Measurements from ENCODE around the gene CNTN6.

DNA sequence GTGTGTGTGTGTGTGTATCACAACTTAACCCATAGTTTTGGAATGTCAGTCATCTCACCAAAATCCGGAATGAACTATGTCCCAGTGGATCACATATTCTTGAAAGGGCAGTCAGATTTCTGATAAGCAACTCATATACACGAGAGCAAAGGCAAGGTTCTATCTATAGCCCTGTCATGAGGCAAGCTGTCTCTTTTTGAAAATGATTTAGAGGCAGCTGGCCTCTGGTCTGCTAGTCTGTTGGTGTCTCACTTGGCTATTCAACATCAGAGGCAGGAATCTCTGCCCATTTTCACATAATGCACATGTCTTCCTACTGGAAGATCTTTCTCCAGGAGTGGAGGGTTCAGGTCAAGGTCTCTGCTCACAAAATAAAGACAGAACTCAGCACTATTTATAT lies 79.8 kb downstream of the CNTN6 start:
- TF ChIP-seq, protein P1, sequence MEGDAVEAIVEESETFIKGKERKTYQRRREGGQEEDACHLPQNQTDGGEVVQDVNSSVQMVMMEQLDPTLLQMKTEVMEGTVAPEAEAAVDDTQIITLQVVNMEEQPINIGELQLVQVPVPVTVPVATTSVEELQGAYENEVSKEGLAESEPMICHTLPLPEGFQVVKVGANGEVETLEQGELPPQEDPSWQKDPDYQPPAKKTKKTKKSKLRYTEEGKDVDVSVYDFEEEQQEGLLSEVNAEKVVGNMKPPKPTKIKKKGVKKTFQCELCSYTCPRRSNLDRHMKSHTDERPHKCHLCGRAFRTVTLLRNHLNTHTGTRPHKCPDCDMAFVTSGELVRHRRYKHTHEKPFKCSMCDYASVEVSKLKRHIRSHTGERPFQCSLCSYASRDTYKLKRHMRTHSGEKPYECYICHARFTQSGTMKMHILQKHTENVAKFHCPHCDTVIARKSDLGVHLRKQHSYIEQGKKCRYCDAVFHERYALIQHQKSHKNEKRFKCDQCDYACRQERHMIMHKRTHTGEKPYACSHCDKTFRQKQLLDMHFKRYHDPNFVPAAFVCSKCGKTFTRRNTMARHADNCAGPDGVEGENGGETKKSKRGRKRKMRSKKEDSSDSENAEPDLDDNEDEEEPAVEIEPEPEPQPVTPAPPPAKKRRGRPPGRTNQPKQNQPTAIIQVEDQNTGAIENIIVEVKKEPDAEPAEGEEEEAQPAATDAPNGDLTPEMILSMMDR (IDR thresholded peaks at IDR 0.05): no peak
- TF ChIP-seq POLR2A (IDR thresholded peaks at IDR 0.05): no peak
